ENCODE results near the gene CPD.

DNA sequence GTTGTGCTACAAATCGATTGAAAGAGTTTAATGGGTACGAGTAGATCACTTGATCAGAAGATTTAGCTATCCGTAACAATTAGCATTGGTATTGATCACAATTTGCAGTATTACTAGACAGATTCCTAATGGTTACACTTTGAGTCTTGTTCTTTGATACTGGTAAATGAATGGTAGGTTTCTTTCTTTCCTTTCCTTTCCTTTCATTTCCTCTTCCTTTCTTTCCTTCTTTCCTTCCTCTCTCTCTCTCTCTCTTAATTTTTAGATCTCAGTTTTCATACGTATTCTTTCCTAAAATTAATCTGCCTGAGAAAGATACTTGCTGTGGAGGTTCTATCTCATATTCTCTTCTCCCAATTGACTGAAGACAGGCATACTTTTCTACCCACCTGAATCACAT, 17.9 kb downstream of the CPD start:
- TF ChIP-seq ZFX (CRISPR knock-in tag; IDR thresholded peaks at IDR 0.05): no peak
- TF ChIP-seq SIN3A (IDR thresholded peaks at IDR 0.05; ENCODE audit: borderline replicate concordance in 2 of 2, control insufficient read depth in 1 of 2, low read depth in 2 of 2, low read length in 2 of 2): no peak
- TF ChIP-seq HDAC2 (IDR thresholded peaks at IDR 0.05): no peak
- TF ChIP-seq, protein P1, sequence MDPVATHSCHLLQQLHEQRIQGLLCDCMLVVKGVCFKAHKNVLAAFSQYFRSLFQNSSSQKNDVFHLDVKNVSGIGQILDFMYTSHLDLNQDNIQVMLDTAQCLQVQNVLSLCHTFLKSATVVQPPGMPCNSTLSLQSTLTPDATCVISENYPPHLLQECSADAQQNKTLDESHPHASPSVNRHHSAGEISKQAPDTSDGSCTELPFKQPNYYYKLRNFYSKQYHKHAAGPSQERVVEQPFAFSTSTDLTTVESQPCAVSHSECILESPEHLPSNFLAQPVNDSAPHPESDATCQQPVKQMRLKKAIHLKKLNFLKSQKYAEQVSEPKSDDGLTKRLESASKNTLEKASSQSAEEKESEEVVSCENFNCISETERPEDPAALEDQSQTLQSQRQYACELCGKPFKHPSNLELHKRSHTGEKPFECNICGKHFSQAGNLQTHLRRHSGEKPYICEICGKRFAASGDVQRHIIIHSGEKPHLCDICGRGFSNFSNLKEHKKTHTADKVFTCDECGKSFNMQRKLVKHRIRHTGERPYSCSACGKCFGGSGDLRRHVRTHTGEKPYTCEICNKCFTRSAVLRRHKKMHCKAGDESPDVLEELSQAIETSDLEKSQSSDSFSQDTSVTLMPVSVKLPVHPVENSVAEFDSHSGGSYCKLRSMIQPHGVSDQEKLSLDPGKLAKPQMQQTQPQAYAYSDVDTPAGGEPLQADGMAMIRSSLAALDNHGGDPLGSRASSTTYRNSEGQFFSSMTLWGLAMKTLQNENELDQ (CRISPR knock-in tag; IDR thresholded peaks at IDR 0.05; ENCODE audit: borderline replicate concordance): no peak
- TF ChIP-seq EZH2 (IDR thresholded peaks at IDR 0.05; ENCODE audit: borderline replicate concordance, low read depth, low read length): no peak
- TF ChIP-seq RAD21 (CRISPR knock-in tag; conservative IDR thresholded peaks at IDR 0.05 in 1 of 2, IDR thresholded peaks at IDR 0.05 in 1 of 2): no peak
